GM20431 (cell line): ENCODE data around the gene PPAN.

Experiments
- in situ Hi-C: fragments of 300-500 bp; cut with MseI, MboI; formaldehyde crosslinking; loops from one replicate; pipeline ENCODE4 v1.15.0; 2020; ENCODE audit warnings: low sequenced_read_pairs; ENCODE audit not compliant: unreplicated experiment

PPAN gene

GRCh38 chr19:10136936-10137335 lies 30.8 kb downstream of the PPAN start:
- in situ Hi-C loops, result no loop called here

DNA sequence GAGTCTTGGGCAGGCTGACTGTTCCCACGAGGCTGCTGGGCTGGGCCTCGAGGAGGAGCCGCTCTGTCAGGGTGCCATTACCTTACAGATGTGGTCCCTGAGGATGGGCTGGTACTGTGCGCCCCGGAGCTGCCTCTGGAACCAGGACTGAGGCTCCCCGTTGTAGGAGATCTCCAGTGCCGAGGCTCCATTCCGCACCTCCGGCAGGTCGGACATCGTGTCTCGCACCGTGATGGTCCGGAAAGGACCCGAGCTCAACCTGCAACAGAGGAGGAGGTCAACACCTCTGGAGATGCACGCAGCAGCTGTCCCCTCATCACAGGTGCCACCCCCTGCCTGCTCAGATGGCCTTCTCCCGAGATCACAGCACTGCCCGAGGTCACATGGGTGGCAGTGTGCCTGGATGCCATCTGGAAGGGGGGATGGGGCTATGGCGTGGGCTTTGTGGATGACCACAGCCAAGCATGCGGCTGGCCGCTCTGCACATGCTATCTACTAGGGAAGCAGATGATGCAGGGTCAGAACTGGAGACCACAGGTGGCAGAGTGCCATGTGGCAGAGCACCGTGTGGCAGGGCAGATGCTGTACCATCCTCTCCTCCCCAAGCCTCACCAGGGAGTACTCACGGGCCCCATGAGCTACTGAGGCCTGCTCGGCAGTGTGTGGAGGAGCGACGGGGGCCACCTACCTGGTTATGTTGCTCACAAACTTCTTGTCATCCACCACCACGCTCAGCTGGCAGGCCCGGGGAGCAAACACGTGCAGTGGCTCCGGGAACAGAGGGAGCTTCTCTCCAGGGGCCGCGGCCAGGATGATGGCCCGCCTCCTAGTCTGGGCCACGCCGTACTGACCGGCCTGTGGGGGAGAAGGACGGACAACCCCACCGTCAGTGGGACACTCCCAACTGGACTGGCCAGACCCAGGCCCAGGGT lies 31.9 kb downstream of the PPAN start:
- in situ Hi-C loops, result no loop called here

GRCh38 chr19:10138879-10139795 lies 33.0 kb downstream of the PPAN start:
- in situ Hi-C loops, result no loop called here

- in situ Hi-C loops, result no loop called here
Measured at GRCh38 chr19:10139952-10140351, 33.8 kb downstream of the PPAN start.

DNA sequence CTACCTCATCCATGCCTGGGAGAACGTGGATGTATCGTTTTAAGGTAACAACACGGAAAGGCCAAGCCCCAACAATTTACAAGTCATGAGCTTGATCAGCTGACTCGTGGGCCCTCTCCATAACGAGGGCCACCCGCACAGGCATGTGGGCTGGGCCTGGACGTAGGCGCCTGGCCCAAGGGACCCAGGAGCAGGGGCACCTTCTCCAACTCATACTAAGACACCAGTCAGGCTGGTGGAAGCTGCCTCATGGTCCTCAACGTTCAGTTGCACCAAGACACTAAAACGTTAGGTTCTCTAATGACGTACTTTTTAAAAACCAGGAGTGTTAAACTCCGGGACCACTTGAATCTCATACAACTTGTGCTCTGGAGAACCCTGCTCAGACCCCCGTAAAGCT lies 35.3 kb downstream of the PPAN start:
- in situ Hi-C loops, result no loop called here

GRCh38 chr19:10141973-10142372 lies 35.8 kb downstream of the PPAN start:
- in situ Hi-C loops, result no loop called here

- in situ Hi-C loops, result no loop called here
Measured at GRCh38 chr19:10142701-10143375, 36.7 kb downstream of the PPAN start.

- in situ Hi-C loops, result no loop called here
Measured at GRCh38 chr19:10143681-10144080, 37.5 kb downstream of the PPAN start.

DNA sequence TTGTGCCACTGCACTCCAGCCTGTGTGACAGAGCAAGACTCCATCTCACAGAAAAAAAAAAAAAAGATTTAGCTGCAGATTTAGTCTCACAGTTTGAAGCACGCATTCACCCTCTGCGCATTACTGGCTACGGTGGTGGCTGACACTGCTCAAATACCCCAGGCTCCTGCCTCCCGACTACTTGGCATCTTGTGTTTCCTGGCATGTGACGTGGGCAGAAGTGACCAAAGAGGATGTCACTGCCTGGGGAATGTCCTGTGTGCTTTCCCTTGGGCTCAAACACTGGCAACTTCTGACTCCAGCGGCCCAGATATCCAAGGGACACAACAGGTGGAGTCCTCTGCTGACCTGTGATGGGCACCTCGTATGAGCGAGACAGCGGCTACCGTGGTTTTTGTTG lies 38.2 kb downstream of the PPAN start:
- in situ Hi-C loops, result no loop called here

DNA sequence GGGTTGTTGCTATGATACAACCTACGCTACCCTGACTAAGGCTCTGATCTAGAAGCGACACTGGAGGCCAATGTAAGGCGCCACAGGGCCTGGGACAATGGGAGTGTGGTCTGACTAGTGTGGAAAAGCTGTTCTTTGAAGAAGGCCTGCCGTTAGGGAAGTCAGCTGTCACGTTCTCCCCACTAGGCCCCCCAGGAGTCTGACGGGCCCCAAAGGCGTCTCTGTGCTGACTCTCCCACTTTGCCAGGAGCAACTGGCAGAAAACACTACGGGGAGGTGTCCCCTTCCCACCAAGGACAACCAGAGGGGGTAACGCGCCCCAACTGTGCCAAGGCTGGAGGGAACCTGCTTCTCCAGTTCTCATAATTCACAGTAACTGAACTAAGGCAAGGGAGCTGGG lies 38.9 kb downstream of the PPAN start:
- in situ Hi-C loops, result no loop called here

- in situ Hi-C loops, result no loop called here
Measured at GRCh38 chr19:10146142-10146541, 40.0 kb downstream of the PPAN start.

DNA sequence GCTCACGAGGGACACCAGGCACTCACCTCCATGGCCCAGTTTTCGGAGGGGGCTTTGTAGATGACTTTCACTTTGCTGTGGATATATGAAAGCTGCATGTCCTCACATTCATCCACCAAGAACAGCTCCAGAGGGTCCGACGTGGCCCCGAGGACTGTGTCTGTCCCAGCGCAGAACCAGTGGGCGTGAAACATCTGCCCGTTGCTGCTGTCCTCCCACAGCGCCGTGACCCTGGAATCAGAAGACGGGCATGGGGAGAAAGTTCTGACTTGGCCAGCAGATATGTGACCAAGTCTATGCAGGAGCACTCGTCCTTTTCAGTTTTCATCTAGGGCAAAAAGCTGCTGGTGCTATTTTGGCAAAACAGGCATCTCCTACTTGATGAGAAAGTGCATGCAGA lies 43.3 kb downstream of the PPAN start:
- in situ Hi-C loops, result no loop called here

- in situ Hi-C loops, result no loop called here
Measured at GRCh38 chr19:10151521-10151920, 45.4 kb downstream of the PPAN start.

DNA sequence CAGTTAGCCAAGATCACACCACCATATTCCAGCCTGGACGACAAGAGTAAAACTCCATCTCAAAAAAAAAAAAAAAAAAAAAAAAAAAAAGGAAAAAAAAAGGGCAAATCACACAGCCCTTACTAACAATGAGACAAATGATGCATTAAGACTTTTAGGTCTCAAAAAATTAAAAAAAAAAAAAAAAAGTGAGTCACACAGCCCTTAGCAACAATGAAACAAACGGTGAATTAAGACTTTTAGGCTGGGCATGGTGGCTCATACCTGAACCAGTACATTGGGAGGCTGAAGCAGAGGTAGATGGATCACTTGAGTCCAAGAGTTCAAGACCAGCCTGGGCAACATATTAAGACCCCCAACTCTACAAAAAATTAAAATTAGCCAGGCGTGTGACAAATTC lies 45.9 kb downstream of the PPAN start:
- in situ Hi-C loops, result no loop called here

DNA sequence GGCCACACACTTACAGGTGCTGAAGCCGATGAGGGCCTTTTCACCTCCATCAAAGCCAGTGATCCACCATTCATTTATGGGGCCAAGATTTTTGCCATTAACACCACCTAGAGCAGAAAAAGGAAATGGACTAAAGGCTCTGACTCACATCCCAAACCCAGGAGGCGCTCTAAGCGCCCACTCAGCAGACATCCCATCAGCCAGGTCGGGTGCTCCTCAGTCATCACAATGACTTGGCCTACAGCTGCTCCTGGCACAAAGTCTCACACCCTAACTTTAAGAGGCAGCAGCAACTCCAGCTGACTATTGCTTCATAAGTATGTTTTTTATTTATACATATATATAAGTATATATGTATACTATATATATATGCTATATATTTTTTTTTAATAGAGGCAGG lies 49.7 kb downstream of the PPAN start:
- in situ Hi-C loops, result no loop called here

- in situ Hi-C loops, result no loop called here
Measured at GRCh38 chr19:10158071-10158470, 51.9 kb downstream of the PPAN start.

DNA sequence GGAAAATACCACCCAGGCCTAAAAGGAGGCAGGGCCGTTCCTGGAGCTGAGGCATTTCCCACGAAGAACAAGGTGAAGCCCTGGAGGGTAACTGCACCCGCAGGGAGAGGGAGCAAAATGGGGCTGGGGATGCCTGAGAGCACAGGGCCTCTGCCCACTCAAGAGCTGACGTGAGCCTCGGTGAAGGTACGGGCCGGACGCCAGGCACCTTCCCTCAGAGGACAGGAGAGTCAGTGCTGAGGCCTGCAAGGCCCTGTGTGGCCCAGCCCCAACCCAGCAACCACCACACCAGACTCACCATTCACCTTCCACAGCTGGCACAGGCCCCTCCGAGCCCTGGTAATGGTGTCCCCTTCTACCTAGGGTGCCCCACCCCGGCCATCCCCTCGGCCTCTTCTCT lies 52.3 kb downstream of the PPAN start:
- in situ Hi-C loops, result no loop called here

- in situ Hi-C loops, result no loop called here
Measured at GRCh38 chr19:10159610-10160009, 53.4 kb downstream of the PPAN start.
